Muscle of back (tissue), 11 donors: ENCODE data around the gene TMIE. TPM values are rescaled to one million over a fixed set of nuclear protein-coding genes. Genes with fewer than 3 reads are reported as not detected.
"Not testable (repeated sequence)": the region's sequence is repeated elsewhere in the genome, so short reads cannot be mapped to it uniquely, and the experiment has no call there.

ENCODE experiments used
- DNase-seq, 3 donors: peaks; one replicate each; pipeline versions ENCODE4 v3.0.0 to v3.0.0-alpha.2; 2013
- polyA plus RNA-seq, 10 donors: library from polyadenylated mRNA; unstranded; fragments of 120-200 nt; gene quantifications; one replicate each; pipeline ENCODE4 v1.2.1, GENCODE V29; 2013; ENCODE audit not compliant: insufficient read length in 10 of 10

Gene TMIE
- polyA plus RNA-seq, 10 donors: 0.62 to 1.9 (median 0.90) TPM

DNA sequence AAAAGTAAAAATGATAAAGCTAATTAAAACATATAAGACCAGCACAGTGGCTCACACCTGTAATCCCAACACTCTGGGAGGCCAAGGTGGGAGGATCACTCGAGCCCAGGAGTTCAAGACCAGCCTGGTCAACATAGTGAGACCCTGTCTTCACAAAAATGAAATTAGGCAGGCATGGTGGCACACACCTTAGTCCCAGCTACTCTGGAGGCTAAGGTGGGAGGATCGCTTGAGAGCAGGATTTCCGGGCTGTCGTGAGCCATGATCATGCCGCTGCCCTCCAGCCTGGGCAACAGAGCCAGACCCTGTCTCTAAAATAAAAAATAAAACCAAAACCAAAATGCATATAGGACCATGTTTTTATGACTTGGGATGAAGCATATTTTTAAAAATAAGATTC is 21.3 kb downstream of the TMIE start:
- no peak for DNase-seq

DNA sequence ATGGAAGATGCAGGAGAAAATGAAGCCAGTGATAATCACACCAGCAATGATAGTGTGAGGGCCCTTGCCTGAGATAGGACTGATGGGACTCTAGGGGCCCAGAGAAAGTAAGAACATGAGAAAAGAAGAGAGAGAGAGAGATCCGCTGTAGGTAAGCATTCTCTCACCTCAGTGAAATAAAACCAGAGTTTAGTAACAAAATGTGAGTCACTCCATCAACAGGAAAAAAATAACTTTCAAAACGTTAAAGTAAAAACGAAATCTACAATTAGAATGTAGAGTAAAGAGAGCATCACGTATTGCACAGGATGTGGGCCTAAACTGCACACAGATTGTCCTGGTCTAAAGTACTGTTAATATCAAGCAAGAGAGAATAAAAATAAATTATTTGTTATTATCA is 23.2 kb downstream of the TMIE start:
- DNase-seq: no peak

DNA sequence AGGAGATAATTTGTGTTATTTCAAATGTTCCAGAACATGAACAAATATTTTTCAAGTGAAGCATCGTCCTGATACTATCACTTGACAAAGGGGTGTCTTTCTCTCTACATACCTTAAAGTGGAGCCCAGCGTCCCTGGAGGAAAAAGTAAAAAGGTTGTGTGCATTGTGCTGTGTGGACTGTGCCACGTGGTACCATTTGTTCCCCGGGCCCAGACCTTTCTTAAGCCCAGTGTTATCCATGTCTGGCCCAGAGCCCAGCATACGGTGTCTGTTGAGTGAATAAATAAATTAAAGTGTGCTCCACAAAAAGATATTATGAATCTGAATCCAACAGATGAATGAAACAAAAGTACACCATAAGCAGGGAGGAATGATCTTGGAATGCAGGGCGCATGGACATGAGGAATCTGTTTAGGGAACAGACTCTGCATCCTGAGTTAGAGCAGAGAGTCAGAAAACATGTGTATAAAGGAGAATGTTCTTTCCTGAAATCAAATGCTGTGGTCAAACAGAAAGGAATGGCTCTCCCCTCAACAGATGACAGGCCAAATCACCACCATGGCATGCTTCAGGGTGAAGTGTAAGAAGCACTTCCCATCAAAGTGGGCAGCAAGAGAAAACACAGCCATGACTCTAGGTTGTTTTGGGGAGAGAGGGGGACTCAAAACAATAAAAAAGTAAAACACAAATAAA is 24.6 kb downstream of the TMIE start:
- DNase-seq: no peak

DNA sequence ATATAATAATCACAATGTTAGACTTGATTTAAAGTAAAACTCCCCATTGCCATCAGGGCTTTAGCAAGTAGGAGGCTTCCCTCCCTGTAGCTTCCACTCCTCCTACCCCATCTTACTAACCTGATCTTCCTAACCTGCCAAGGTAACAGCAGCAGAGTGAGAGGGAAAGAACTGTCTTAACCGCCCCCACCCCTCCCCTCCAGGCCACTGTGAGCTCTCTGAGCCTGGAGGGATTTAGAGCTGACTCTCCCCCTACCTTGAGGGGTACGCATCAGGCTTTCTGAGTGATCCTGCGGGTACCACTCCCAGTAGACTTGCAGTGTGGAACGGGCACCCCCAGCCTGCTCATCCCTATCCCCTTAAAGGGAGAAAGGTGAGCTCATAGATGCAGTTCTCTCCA is 27.8 kb downstream of the TMIE start:
- DNase-seq: no peak

DNA sequence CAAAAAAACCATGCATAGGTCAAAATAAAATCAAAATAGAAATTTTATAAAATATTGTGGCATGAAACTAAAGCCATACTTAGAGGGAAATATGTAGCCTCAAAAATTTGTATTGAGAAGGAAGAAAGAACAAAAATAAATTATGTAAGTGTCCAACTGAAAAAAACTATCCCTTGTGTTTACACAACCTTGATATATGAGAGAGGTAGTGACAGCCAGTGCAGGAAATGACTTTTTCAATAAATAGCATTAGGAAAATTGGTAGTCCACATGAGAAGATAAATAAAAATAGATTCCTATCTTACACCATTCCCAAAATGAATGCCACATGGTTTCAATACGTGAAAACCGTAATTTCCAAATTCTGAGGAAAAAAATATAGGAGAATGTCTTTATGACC is 29.6 kb downstream of the TMIE start:
- no peak for DNase-seq

DNA sequence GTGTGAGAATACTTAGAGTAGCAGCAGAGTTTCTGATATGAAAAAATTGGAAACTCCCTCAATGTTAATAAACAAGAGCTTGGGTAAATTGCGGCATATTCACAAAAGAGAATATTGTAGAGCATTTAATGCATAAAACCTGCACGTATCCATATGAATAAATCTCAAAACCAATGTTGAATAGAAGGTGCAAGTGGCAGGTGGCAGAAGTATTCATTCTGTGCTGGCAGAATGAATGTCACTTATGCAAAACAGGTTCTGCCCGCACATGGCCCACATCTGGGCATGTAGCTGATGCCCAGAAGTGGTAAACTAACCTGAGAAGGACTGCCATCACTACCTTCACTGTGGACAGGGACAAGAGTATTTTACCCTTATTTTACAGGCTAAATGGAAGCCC is 30.6 kb downstream of the TMIE start:
- DNase-seq: no peak

DNA sequence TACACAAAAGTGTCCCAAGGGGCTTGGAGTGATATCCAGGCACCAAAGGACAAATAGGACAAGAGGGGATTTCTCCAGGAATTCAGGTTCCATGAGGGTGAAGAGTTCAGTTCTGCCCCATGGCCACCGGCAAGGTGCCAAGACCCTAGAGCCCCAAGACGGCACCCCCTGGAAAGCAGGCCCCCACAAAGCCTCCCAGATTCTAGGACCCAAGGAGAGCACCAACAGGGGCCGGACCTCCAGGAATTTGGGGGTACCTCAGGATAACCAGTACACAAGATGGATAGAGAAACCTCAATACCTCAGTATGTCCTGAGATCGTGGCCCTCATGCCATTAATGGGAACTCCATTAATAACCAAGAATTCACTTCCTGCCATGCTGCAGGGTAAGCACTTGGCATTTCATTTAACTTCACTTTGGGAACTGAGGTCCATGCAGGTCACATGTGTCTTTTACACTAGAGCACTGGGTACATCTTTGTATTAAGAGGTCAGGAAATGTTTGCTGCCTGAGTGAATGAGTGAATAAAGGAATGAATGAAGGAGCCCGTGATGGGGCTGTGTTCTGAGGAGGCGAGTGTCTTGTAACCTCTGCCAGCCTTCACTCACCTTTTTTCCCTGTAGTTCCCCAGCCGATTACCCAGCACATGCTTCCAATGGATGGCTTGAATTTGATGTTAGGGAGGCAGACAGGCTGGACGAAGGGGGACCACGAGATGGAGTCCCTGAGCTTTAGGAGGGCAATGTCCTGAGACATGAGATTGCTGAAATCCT is 32.0 kb downstream of the TMIE start:
- no peak for DNase-seq

DNA sequence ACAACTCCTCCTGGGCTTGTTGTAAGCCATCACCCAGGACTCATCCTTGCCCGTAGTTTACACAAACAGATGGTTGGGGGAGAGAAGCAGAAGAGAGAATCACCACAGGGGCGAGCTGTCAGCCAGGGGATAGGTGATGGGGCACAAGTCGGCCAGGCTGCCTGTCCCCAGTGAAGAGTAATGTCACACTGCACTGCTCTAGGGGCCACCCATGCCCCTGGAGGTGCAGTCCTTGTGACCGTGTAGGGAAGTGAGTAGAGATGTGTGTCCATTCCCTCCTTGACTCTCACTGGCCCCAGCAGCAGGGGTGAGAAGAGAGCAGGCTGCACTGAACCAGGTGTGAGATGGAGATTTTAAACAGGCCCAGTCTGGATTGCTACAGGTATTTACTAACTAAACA is 33.6 kb downstream of the TMIE start:
- no peak for DNase-seq

DNA sequence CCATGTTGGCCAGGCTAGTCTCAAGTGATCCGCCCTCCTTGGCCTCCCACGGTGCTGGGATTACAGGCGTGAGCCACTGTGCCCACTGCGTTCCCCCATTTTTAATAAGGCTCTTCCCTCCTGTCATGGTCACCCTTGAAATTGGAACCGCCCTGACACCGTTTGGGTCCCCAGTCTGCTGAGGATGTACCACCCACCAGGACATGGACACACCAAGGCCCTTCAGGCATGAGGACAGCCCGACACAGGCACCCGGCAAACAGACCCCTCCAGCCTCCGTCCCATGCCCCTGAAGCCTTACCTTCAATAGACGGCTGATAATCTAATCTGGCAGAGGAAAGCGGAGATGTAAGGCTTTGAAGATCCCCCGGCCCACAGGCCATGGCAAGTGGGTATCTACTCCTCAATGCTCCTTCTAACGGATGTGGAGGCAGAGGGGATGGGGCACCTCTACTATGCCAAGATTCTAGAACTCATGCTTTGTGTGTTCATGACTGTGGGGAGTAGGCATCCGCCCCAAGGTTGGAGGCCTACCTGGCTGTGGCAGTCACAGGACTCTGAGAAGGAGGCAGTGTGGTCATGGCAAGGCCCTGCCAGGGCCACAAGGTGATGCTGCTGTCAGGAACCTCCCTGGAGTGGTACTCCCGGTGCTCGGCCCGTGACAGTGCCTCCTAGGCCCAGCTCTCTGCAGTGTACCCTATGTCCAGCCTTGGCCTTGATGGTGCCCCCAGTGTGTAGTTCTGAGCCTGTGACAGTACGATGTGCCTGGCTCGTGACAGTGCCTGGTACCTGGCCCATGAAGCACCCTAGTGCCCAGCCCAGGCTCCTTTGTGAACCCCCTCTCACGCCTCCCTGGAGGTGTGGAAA is 35.0 kb downstream of the TMIE start:
- DNase-seq: no peak

DNA sequence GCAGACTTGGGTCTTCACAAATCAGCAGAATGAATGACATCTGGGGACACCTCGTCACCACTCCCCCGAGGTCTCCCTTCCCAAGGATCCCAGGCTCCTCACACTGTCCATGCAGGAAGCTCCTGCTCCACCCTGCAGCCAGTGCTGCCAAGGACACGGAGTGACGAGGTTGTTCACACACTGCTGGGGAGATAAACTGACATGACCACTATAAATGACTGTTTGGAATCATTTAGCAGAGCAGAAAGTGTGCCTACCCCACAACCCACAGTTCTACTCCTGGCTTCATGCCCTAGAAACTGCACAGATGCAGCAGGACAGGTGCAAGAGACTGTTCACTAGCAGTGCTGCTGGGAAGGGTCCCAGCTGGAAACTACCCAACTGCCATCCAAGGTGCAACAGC is 36.1 kb downstream of the TMIE start:
- peak in 1 of 3 donors; percentile 14 for DNase-seq

DNA sequence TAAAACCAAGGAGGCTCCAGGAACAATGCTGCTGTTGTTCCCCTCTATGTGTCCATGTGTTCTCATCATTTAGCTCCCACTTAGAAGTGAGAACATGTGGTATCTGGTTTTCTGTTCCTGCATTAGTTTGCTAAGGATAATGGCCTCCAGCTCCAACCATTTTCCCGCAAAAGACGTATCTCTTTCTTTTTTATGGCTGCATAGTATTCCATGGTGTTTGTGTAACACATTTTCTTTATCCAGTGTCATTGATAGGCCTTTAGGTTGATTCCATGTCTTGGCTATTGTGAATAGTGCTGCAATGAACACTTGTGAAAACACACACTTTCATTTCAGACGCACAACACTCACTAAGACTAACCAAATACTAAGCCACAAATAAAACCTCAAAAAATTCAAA is 38.4 kb downstream of the TMIE start:
- not testable (repeated sequence) for DNase-seq

DNA sequence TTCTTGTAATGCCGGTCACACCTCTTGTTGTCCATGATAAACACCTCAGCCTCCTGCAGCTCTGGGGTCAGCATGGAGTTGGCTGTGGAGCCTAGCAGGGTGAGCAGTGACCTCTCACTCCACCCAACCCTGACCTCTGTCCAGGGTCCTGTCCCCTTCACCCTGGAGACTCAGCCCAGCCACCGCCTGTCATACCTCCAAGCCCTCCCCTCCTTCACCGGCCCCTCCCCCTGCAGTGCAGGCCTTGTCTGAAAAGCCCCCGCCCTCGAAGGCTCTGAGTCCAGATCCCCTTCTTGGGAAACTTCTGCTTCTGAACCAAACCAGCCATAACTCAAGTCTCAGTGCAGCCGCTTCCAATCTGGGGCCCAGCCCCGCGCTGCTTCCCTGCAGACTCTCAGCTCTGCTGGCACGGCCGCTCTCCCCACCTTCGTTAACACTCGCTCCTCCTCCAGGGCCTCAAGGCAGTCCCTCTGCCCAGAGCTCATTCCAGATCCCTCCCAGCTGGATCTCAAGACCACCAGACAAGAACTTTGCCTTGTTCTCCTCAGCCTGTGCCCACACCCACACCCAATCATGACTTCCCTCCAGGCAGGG is 41.9 kb downstream of the TMIE start:
- DNase-seq: peak in 1 of 3 donors; percentile 14

DNA sequence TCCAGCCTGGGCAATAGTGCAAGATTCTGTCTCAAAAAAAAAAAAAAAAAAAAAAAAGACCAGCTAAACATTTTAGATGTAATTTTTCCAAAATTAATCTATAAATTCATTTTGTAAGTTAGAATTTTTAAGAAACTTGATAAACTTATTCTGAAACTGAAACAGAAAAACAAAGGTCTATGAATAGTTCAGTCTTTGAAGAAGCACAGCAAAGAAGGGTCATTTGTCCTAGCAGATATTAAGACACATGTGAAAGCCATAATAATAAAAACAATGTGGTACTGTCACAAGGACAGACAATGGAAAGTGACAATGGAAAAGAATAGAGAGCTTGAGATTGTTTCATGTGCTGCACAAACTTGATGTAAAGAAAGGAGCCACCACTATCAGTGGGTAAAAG is 45.5 kb downstream of the TMIE start:
- DNase-seq: no peak

DNA sequence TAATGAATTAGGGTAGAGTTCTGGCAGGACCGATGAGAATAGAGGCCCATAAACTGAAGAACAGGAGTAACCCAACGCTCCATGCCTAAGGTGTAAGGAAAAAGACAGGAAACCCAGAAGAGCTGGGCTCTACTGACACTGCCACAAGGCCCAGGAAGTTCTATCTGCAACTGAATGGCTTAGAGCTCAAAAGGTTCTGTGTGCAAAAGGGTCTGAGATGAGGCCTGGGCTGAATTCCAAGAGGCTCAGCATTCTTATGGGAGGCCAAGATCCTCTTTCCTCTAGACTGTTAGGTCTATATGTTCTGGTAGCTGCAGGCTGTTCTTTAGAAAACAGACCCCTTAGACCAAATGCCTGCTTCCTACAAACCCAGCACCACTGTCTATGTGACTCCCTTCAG is 47.0 kb downstream of the TMIE start:
- DNase-seq: peak in 2 of 3 donors; percentile 10 to 36

DNA sequence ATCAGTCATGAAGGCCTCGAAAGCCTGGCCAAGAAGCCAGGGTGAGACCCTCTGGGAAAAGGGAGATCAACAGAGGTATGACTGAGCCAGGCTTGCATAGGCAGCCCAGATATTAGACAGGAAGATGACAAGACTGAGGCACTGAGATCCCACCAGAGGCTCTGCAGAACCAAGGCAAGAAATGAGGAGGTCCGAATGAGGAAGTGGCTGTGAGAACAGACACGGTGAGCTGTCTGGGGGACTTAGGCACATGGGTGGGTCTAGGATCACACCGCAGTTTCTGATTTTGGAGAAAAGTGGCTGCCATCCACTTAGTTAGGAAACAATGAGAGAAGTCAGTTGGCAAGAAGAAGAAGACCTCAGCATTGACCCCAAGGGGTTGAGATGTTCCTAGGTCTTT is 47.9 kb downstream of the TMIE start:
- DNase-seq: no peak

DNA sequence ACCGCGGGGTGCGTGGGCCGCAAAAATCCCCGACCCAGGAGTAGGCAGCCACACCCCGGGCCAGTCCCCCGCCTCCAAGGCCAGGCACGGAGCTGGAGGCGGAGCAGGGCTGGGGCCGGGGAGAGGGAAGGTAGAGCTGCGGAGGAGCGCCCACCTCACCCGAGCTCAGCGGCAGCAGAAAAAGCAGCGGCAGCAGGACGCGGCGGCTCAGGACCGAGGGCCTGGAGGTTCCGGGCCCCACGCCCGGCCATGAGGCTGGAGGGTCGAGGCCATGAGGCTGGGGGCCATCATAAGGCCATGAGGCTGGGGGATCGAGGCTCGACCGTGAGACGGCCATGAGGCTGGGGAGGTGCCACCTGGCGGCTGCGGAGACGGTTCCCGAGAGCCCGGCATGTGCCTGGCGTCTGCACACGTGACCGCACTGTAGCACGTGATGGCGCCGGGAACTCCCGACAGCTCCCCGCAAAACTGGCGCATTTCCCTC is 49.4 kb downstream of the TMIE start:
- no peak for DNase-seq

DNA sequence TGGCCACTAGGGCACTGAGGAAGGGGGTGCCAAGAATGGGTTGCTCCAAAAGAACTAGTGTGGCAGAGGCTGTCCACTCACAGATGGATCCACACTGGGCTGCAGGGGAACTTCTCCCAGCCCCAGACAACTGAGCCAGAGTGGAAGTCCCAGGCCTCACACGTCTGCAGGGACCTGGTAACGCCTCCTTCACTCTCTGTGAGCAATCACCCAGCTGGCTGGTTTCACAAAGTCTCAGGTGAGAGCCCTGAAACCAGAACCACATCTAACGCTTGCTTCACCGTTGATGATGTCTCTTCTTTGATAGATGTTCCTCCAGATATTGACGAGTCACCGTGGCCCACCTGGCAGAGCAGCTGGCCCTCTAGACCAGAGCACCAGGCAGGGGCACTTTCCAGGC is 51.9 kb downstream of the TMIE start:
- DNase-seq: not testable (repeated sequence)

DNA sequence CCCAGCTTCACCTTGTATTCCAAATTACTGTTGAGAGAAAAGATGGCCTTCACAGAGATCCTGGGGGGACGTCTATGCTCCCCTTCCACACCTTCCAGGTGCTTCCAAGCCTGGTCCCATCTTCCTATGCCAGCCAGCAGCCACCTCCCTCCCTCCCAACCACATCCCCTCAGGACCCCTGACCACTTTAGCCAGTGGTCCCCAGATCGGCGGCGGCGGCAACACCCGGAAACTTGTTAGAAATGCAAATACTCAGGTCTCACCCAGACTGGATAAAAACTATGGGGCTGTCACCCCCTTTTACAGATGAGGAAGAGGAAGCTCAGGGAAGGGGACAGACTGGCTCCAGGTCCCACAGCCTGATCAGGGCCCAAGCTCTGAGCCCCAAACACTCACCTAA is 54.5 kb downstream of the TMIE start:
- no peak for DNase-seq

DNA sequence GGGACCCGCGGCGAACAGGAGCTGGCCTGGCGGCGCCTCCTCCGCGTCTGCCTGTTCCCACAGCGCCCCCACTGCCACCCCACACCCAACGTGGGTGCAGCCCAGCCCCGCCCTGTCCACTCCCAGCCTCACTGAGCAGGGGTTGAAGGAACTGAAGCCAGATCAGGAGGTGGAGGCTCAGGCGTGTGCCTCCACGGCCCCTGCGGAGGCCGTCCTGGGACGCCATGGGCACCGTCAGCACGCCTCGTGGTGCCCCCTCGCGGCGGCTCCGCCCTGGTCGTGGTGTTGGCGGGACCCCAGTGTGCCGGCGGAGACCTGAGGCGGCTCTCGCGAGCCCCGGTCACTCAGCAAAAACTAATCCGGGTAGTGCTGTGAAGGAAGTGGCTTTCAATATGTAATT is 55.5 kb downstream of the TMIE start:
- no peak for DNase-seq

DNA sequence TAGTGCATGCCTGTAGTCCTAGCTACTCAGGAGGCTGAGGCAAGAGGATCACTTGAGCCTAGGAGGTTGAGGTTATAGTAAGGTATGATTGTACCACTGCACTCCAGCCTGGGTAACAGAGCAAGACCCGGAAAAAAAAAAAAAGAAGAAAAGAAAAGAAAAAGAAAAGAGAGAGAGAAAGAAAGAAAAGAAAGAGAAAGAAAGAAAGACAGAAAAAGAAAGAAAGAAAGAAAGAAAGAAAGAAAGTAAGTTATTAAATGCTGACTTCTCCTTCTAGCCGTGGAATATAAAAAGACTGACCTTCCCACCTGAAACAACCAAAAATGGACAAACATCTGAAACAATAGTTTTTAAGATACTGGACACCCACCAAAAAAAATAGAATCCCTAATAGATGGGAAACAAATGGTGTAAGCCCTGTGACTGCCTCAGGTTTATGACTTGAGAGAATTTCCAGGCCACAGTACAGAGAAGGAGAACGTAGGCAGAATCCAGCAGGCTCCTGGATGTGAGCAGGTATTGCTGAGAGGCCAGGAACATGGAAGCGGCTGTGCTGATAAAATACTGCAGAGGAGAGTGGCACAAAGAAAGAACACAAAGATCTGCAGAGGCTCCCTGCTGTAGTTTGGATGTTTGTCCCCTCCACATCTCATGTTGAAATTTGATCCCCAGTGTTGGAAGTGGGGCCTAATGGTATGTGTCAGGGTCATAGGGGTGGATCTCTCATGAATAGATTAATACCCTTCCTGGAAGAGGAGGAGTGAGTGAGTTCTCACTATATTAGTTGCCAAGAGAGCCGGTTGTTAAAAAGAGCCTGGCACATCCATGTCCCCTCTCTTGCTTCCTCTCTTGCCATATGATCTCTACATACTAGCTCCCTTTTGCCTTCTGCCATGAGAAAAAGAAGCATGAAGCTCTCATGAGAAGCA is 58.3 kb downstream of the TMIE start:
- DNase-seq: no peak
